Measurements from ENCODE around the gene RIPOR2. TPM values are rescaled to one million over a fixed set of nuclear protein-coding genes. Genes with fewer than 3 reads are reported as not detected.

RIPOR2 gene
- 24.2 TPM for total RNA-seq
- 1.7 TPM for polyA plus RNA-seq (ENCODE audit: insufficient read depth, low read depth, low replicate concordance)
- long read RNA-seq, donor 1, partial matches to known transcripts: 7 of 7 reads
- long read RNA-seq, donor 1, other reads (novel, unspliced or antisense): 0 of 7 reads
- long read RNA-seq, donor 2: 0 reads
- long read RNA-seq, donor 3: 0 reads
- long read RNA-seq, donor 4: 0 reads
- long read RNA-seq, donor 5: 0 reads
- long read RNA-seq, donor 6: 0 reads
- long read RNA-seq, donor 7, partial matches to known transcripts: 3 of 17 reads
- long read RNA-seq, donor 7, other reads (novel, unspliced or antisense): 13 of 17 reads
- long read RNA-seq, donor 8: 0 reads
- long read RNA-seq, donor 9: 0 reads
- long read RNA-seq, donor 10: 0 reads

GRCh38 chr6:24935366-24936152, at the start of gene RIPOR2:
Gene RIPOR2 (minus strand): TSS chr6:24935960. CDS start chr6:24935898, 62 bp downstream.
- Histone ChIP-seq H3K27me3 (ENCODE audit: control insufficient read depth, insufficient read depth, low read length) (no peaks in the 10 kb centered on the region), H3K9me3 (ENCODE audit: control insufficient read depth in 2 of 3, insufficient read depth in 1 of 3, low read length in 3 of 3) (no peaks in the 10 kb centered on the region), H3K9ac (ENCODE audit: low read length in 3 of 3) (no peak within 1 kb of the TSS), H3K27ac (ENCODE audit: low read depth in 2 of 2, low read length in 2 of 2) (no peak within 1 kb of the TSS), H3K4me3 (ENCODE audit: low read length in 3 of 3) (no peak within 1 kb of the TSS), H3K4me1 (ENCODE audit: control insufficient read depth in 2 of 3, insufficient read depth in 2 of 3, low read depth in 1 of 3, low read length in 3 of 3) (peaks cover 0 to 3% (median 0%) of the 10 kb centered on the region in 3 donors), H3K36me3 (ENCODE audit: control insufficient read depth in 2 of 3, insufficient read depth in 3 of 3, low read length in 3 of 3) (no peaks in the 10 kb centered on the region)
- no peak for TF ChIP-seq CTCF (IDR thresholded peaks at IDR 0.05; ENCODE audit: borderline replicate concordance, extremely low read depth, insufficient read depth)
- intact Hi-C loops (cut with DNase I): no loop called here
- FAIRE-seq (no peak), DNase-seq (no peak)

GRCh38 chr6:24985323-24985722, 49.6 kb upstream of the RIPOR2 start:
- intact Hi-C loops (cut with DNase I): no loop called here
- Histone ChIP-seq H3K4me1 (ENCODE audit: control insufficient read depth in 2 of 3, insufficient read depth in 2 of 3, low read depth in 1 of 3, low read length in 3 of 3) (no peaks in the 10 kb centered on the region), H3K9ac (ENCODE audit: low read length in 3 of 3) (no peak overlapping the region), H3K9me3 (ENCODE audit: control insufficient read depth in 2 of 3, insufficient read depth in 1 of 3, low read length in 3 of 3) (peaks cover 0 to 3% (median 0%) of the 10 kb centered on the region in 3 donors), H3K27ac (ENCODE audit: low read depth in 2 of 2, low read length in 2 of 2) (no peak overlapping the region), H3K4me3 (ENCODE audit: low read length in 3 of 3) (no peak overlapping the region), H3K36me3 (ENCODE audit: control insufficient read depth in 2 of 3, insufficient read depth in 3 of 3, low read length in 3 of 3) (no peaks in the 10 kb centered on the region), H3K27me3 (ENCODE audit: control insufficient read depth, insufficient read depth, low read length) (no peaks in the 10 kb centered on the region)
- DNase-seq: no peak
- no peak for TF ChIP-seq CTCF (IDR thresholded peaks at IDR 0.05; ENCODE audit: borderline replicate concordance, extremely low read depth, insufficient read depth)
- no peak for FAIRE-seq

GRCh38 chr6:24982231-24982630, 46.5 kb upstream of the RIPOR2 start:
- intact Hi-C loops (cut with DNase I): no loop called here
- Histone ChIP-seq H3K4me3 (ENCODE audit: low read length in 3 of 3) (no peak overlapping the region), H3K9me3 (ENCODE audit: control insufficient read depth in 2 of 3, insufficient read depth in 1 of 3, low read length in 3 of 3) (peaks cover 0 to under 1% (median 0%) of the 10 kb centered on the region in 3 donors), H3K27ac (ENCODE audit: low read depth in 2 of 2, low read length in 2 of 2) (no peak overlapping the region), H3K36me3 (ENCODE audit: control insufficient read depth in 2 of 3, insufficient read depth in 3 of 3, low read length in 3 of 3) (no peaks in the 10 kb centered on the region), H3K9ac (ENCODE audit: low read length in 3 of 3) (no peak overlapping the region), H3K27me3 (ENCODE audit: control insufficient read depth, insufficient read depth, low read length) (no peaks in the 10 kb centered on the region), H3K4me1 (ENCODE audit: control insufficient read depth in 2 of 3, insufficient read depth in 2 of 3, low read depth in 1 of 3, low read length in 3 of 3) (no peaks in the 10 kb centered on the region)
- TF ChIP-seq CTCF (IDR thresholded peaks at IDR 0.05; ENCODE audit: borderline replicate concordance, extremely low read depth, insufficient read depth): no peak
- no peak for FAIRE-seq
- DNase-seq: no peak
